Karpas-422 (cell line): ENCODE results near the gene MID2. TPM values are rescaled to one million over a fixed set of nuclear protein-coding genes. Genes with fewer than 3 reads are reported as not detected.
"Not testable (repeated sequence)": the region's sequence is repeated elsewhere in the genome, so short reads cannot be mapped to it uniquely, and the experiment has no call there.

Experiments
- DNase-seq: peaks from one replicate; pipeline ENCODE4 v3.0.0-alpha.2; 2015
- H2AFZ ChIP-seq: fragments of 200-600 bp; sonication (generic); 2 replicates; pipeline ENCODE4 v1.6.1; 2014; ENCODE audit warnings: antibody characterized with exemption, low read length, mixed read lengths
- H3K27ac ChIP-seq: fragments of 200-600 bp; sonication (generic); 2 replicates; pipeline ENCODE4 v1.5.1; 2014; ENCODE audit warnings: mild to moderate bottlenecking, low read length, moderate library complexity
- H3K27me3 ChIP-seq: fragments of 200-600 bp; sonication (generic); 2 replicates; pipeline ENCODE4 v1.6.1; 2014; ENCODE audit warnings: low read length, mixed read lengths
- H3K36me3 ChIP-seq: fragments of 200-600 bp; sonication (generic); 2 replicates; pipeline ENCODE4 v1.6.1; 2014; ENCODE audit warnings: low read length, mixed read lengths; ENCODE audit not compliant: insufficient read depth
- H3K4me1 ChIP-seq: fragments of 200-600 bp; sonication (generic); 2 replicates; pipeline ENCODE4 v1.6.1; 2014; ENCODE audit warnings: mild to moderate bottlenecking, low read length, mixed read lengths
- H3K4me2 ChIP-seq: fragments of 200-600 bp; sonication (generic); 2 replicates; pipeline ENCODE4 v1.6.1; 2014; ENCODE audit warnings: low read length, low read depth, mild to moderate bottlenecking; ENCODE audit not compliant: poor library complexity, severe bottlenecking
- H3K4me3 ChIP-seq: fragments of 200-600 bp; sonication (generic); 2 replicates; pipeline ENCODE4 v1.5.1; 2014; ENCODE audit warnings: mild to moderate bottlenecking, antibody characterized with exemption, low read length, mixed read lengths
- H3K79me2 ChIP-seq: fragments of 200-600 bp; sonication (generic); 2 replicates; pipeline ENCODE4 v1.6.1; 2014; ENCODE audit warnings: mild to moderate bottlenecking, low read length, mixed read lengths
- H3K9ac ChIP-seq: fragments of 200-600 bp; sonication (generic); 2 replicates; pipeline ENCODE4 v1.6.0; 2014; ENCODE audit warnings: low read length
- H3K9me2 ChIP-seq: fragments of 200-600 bp; sonication (generic), shearing (Covaris generic); replicated peaks from 2 replicates; pipeline ENCODE4 v1.6.0; 2014; ENCODE audit warnings: mild to moderate bottlenecking, low read length, moderate library complexity; ENCODE audit not compliant: insufficient read depth
- H3K9me3 ChIP-seq: fragments of 300-700, 200-600 bp; sonication (generic); 2 replicates; pipeline ENCODE4 v1.6.1; 2014; ENCODE audit warnings: low read length, mixed read lengths
- H4K20me1 ChIP-seq: fragments of 200-600 bp; sonication (generic); 2 replicates; pipeline ENCODE4 v1.6.1; 2014; ENCODE audit warnings: mild to moderate bottlenecking, antibody characterized with exemption, low read length, low read depth; ENCODE audit not compliant: insufficient read depth
- total RNA-seq: library from RNA; depleted of rRNA; stranded (reverse); fragments of >200 nt; shearing (Covaris generic); gene quantifications from 2 replicates; pipeline ENCODE4 v1.2.3, GENCODE V29; 2014; ENCODE audit warnings: low replicate concordance

MID2 gene
- total RNA-seq, 1 experiment from 2014 or later, result 0.22 TPM

DNA sequence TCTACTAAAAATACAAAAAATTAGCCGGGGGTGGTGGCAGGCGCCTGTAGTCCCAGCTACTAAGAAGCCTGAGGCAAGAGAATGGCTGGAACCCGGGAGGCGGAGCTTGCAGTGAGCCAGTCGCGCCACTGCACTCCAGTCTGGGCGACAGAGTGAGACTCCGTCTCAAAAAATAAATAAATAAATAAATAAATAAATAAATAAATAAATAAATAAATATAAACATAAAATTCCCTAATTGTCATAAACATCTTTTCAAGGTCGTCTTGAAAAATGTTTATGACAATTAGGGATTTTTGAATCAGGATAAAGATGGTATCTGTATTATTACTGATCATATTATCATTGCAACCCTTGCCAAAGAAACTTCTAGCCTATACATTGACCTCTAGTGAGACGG lies 15.6 kb upstream of the MID2 start:
- H3K36me3 ChIP-seq, H3K27ac ChIP-seq, H3K9ac ChIP-seq, H4K20me1 ChIP-seq, H3K4me3 ChIP-seq, H3K4me1 ChIP-seq, H3K9me3 ChIP-seq, H3K9me2 ChIP-seq, H2AFZ ChIP-seq, H3K79me2 ChIP-seq, H3K4me2 ChIP-seq, DNase-seq, H3K27me3 ChIP-seq: not testable (repeated sequence)

DNA sequence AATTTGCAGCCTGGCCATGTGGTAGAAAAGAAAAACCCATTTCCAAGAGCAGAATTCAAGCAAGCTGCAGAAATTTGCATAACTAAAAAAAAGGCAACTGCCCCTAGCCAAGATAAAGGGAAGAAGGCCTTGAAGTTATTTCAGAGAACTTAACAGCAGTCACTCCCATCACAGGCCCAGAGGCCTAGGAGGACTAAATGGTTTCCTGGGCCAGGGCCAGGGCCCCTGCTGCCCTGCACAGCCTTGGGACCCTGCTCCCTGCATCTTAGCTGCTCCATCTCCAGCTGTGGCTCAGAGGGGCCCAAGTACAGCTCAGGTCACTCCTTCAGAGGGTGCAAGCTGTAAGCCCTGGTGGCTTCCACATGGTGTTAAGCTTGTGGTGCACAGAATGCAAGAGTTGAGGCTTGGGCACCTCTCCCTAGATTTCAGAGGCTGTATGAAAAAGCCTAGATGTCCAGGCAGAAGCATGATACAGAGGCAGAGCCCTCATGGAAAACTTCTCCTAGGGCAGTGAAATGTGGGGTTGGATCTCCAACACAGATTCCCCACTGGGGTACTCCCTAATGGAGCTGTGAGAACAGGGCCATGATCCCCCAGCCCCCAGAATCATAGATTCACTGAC lies 6.7 kb upstream of the MID2 start:
- Histone ChIP-seq H3K79me2 (no peaks in the 10 kb centered on the region), H3K36me3 (no peaks in the 10 kb centered on the region), H3K9ac (no peak overlapping the region), H2AFZ (no peak overlapping the region), H4K20me1 (no peaks in the 10 kb centered on the region), H3K4me1 (no peaks in the 10 kb centered on the region), H3K4me2 (no peak overlapping the region), H3K9me3 (peaks cover 4% of the 10 kb centered on the region; the same call in 1 of the 2 replicates), H3K4me3 (no peak overlapping the region), H3K9me2 (no peaks in the 10 kb centered on the region), H3K27me3 (no peaks in the 10 kb centered on the region), H3K27ac (no peak overlapping the region)
- DNase-seq, result no peak

DNA sequence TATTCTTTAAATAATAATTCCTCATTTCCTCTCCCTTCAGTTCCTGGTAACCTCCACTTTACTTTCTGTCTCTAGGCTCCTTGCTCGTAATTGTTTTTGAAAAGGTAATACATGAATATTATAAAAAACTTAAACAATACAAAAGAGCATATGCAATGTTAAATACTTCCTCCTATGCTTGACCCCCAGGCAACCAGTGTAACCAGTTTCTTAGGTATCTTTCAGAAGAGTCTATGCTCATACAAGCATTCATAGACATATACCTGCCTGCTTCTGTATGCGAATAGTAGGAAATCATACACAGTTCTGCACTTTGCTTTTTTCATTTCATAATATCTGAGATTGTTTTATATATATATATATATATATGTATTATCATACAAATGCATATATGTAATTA lies 2.6 kb upstream of the MID2 start:
- H3K4me1 ChIP-seq, result peaks cover 12% of the 10 kb centered on the region; the same call in 1 of the 2 replicates
- H4K20me1 ChIP-seq, result no peaks in the 10 kb centered on the region
- no peaks in the 10 kb centered on the region for H3K79me2 ChIP-seq
- H3K9me2 ChIP-seq, result no peaks in the 10 kb centered on the region
- DNase-seq, result no peak
- H3K36me3 ChIP-seq, result no peaks in the 10 kb centered on the region
- H3K9me3 ChIP-seq, result peaks cover 4% of the 10 kb centered on the region; the same call in 1 of the 2 replicates
- H3K27ac ChIP-seq, result no peak overlapping the region
- no peak overlapping the region for H3K4me3 ChIP-seq
- H3K27me3 ChIP-seq, result no peaks in the 10 kb centered on the region
- H3K9ac ChIP-seq, result no peak overlapping the region
- no peak overlapping the region for H3K4me2 ChIP-seq
- no peak overlapping the region for H2AFZ ChIP-seq

DNA sequence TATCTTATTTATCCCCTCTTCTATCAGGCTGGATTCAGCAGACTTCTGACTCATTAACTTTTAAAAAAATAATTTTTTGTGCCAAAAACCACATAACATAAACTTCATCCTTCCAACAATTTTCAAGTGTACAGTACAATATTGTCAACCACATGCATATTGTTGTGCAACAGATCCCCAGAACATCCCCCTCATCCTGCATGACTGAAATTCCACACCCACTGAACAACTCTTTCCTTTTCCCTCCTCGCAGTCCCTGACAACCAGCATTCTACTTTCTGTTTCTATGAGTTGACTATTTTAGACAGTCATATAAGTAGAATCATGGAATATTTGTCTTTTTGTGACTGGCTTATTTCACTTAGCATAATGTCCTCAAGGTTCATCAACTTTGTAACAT lies 2.2 kb upstream of the MID2 start:
- DNase-seq, result no peak
- Histone ChIP-seq H2AFZ (no peak overlapping the region), H3K27ac (no peak overlapping the region), H3K79me2 (no peaks in the 10 kb centered on the region), H4K20me1 (no peaks in the 10 kb centered on the region), H3K9ac (no peak overlapping the region), H3K36me3 (no peaks in the 10 kb centered on the region), H3K4me3 (no peak overlapping the region), H3K9me2 (no peaks in the 10 kb centered on the region), H3K27me3 (no peaks in the 10 kb centered on the region), H3K4me2 (no peak overlapping the region), H3K9me3 (peaks cover 4% of the 10 kb centered on the region; the same call in 1 of the 2 replicates), H3K4me1 (peaks cover 12% of the 10 kb centered on the region; the same call in 1 of the 2 replicates)

DNA sequence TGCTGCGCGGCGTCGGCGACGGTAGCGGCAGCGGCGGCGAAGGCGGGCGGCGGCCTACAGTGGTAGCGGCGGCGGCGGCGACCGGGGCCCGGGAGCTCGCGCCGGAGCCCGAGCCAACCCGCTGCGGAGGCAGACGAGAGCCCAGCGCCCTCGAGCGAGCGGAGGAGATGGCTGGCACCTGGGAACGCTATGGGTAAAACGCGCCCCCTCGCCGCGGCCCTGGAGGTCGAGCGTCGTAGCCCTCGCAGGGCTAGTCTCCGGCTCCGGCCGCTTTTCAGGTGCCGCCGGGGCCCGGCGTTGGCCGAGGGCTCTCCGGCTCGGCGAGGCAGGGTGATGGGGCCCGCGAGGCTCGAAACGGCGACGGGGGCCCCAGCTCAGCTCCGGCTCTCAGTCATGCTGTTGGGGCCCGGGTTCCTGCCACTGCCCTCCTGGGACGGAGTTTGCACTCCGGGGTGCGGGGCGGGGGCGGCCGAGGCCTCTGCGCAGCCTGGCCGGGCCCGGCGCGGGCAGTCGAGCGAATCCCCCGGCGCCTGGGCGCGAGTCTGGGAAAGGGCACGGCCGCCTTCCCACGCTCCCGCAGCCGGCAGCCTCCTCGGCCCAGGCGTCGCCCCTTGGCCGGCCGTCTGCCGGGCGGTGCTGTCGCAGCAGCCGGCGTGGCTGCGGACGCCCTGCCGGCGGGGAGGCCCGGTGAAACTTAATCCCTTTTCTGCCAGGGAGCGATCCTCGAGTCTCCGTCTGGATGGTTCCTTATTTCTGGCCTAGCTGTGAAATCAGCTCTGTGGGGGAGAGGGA lies 768 bp downstream of the MID2 start:
- H3K4me2 ChIP-seq, result peak overlapping the region; percentile 66
- H3K27me3 ChIP-seq, result no peaks in the 10 kb centered on the region
- peak overlapping the region; percentile 43; the same call in 1 of the 2 replicates for H2AFZ ChIP-seq
- H3K27ac ChIP-seq, result no peak overlapping the region
- H3K9me3 ChIP-seq, result no peaks in the 10 kb centered on the region
- no peaks in the 10 kb centered on the region for H3K79me2 ChIP-seq
- peaks cover 12% of the 10 kb centered on the region; the same call in 1 of the 2 replicates for H3K4me1 ChIP-seq
- peak overlapping the region; percentile 60; the same call in 1 of the 2 replicates for H3K4me3 ChIP-seq
- H3K9ac ChIP-seq, result peak overlapping the region; percentile 33; the same call in 1 of the 2 replicates
- H3K36me3 ChIP-seq, result no peaks in the 10 kb centered on the region
- H4K20me1 ChIP-seq, result no peaks in the 10 kb centered on the region
- DNase-seq, result peak; percentile 45
- no peaks in the 10 kb centered on the region for H3K9me2 ChIP-seq

DNA sequence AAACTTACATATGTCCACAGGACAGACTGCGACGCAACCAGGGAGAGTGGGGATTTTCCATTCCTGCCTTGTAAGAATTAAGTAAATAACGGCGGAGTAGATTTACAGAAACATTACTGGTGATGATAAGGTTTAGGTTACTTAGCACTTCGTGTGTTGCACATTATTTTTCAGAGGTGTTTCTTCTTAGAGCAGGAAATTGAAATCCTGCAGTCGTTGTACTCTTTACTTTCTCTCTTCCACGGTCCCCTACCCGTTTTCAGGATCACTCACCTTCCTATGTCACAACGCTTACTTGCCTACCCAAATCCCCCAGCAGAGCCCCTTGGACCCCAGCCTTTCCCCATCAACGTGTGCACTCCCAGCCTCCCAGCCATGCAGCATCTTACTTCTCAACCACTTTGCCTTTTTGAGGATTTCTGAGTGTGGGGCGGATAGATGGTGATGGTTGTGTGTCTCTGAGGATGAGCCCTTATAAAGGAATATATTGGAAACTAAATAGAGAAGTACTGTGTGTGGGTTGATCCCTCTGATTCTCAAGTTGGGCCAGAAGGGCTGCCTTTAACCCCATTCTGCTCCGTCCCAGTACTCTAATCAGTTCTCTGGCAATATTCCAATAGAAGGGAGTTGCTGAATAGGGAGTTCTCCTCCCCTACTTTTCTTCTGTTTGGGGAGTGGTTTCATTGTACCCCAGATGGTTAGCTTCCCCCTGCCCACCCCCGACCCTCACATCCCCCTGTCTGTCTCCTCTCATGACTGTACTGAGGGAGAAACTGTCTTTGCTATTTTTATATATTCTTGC lies 1.6 kb downstream of the MID2 start:
- DNase-seq, result no peak
- Histone ChIP-seq H3K27me3 (no peaks in the 10 kb centered on the region), H3K36me3 (no peaks in the 10 kb centered on the region), H3K9me3 (no peaks in the 10 kb centered on the region), H3K4me3 (peak overlapping the region; percentile 60; the same call in 1 of the 2 replicates), H3K9me2 (no peaks in the 10 kb centered on the region), H3K27ac (no peak overlapping the region), H3K9ac (0 out of 2 replicates have a peak overlapping the region, but pooled peaks have one; percentile 33), H3K4me1 (peaks cover 12% of the 10 kb centered on the region; the same call in 1 of the 2 replicates), H3K4me2 (peak overlapping the region; percentile 66), H4K20me1 (no peaks in the 10 kb centered on the region), H2AFZ (0 out of 2 replicates have a peak overlapping the region, but pooled peaks have one; percentile 43), H3K79me2 (no peaks in the 10 kb centered on the region)

DNA sequence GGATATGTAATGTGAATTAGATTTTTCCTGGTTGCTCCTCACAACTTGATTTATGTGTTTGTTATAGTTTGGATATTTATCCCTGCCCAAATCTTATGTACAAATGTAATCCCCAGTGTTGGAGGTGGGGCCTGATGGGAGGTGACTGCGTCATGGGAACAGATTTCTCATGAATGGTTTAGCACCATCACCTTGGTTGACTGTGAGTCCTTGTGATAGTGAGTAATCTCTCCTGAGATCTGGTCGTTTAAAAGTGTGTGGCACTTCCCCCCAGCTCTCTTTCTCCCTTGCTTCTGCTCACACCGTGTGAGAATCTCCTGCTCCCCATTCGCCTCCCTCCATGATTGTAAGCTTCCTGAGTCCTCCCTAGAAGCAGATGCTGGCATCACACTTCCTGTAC lies 2.2 kb downstream of the MID2 start:
- no peak for DNase-seq
- no peaks in the 10 kb centered on the region for H3K9me3 ChIP-seq
- no peak overlapping the region for H2AFZ ChIP-seq
- H3K4me3 ChIP-seq, result no peak overlapping the region
- no peaks in the 10 kb centered on the region for H3K9me2 ChIP-seq
- no peaks in the 10 kb centered on the region for H4K20me1 ChIP-seq
- H3K27ac ChIP-seq, result no peak overlapping the region
- H3K79me2 ChIP-seq, result no peaks in the 10 kb centered on the region
- peaks cover 12% of the 10 kb centered on the region; the same call in 1 of the 2 replicates for H3K4me1 ChIP-seq
- no peak overlapping the region for H3K9ac ChIP-seq
- H3K27me3 ChIP-seq, result no peaks in the 10 kb centered on the region
- no peaks in the 10 kb centered on the region for H3K36me3 ChIP-seq
- no peak overlapping the region for H3K4me2 ChIP-seq

DNA sequence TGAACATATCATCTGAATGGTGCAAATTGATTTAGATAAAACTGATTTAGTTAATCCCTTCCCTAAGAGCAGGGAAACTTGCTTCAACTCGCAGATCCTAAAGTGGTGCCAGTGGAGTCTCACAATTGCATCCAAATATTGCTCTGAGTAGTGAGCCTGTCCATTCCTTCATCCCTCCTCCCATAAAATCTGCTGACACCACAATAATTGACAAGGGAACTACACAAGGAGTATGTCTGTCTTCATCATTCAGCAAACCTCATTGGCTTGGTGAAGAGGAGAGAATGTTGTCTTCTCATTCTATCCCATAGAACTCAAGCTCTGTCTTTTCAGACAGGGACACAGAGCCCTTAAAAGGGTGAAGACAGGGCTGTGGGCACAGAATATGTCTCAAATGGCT lies 4.2 kb downstream of the MID2 start:
- Histone ChIP-seq H3K79me2 (no peaks in the 10 kb centered on the region), H3K4me1 (peaks cover 12% of the 10 kb centered on the region; the same call in 1 of the 2 replicates), H3K27me3 (no peaks in the 10 kb centered on the region), H3K9me3 (no peaks in the 10 kb centered on the region), H3K27ac (no peak overlapping the region), H2AFZ (no peak overlapping the region), H3K9ac (no peak overlapping the region), H3K4me3 (no peak overlapping the region), H4K20me1 (no peaks in the 10 kb centered on the region), H3K9me2 (no peaks in the 10 kb centered on the region), H3K4me2 (no peak overlapping the region), H3K36me3 (no peaks in the 10 kb centered on the region)
- no peak for DNase-seq
